ENCODE measurements around the gene RAB36. TPM values are rescaled to one million over a fixed set of nuclear protein-coding genes. Genes with fewer than 3 reads are reported as not detected.

The RAB36 gene
- polyA plus RNA-seq, 1 donor from 2014 or later: 3.2 TPM

DNA sequence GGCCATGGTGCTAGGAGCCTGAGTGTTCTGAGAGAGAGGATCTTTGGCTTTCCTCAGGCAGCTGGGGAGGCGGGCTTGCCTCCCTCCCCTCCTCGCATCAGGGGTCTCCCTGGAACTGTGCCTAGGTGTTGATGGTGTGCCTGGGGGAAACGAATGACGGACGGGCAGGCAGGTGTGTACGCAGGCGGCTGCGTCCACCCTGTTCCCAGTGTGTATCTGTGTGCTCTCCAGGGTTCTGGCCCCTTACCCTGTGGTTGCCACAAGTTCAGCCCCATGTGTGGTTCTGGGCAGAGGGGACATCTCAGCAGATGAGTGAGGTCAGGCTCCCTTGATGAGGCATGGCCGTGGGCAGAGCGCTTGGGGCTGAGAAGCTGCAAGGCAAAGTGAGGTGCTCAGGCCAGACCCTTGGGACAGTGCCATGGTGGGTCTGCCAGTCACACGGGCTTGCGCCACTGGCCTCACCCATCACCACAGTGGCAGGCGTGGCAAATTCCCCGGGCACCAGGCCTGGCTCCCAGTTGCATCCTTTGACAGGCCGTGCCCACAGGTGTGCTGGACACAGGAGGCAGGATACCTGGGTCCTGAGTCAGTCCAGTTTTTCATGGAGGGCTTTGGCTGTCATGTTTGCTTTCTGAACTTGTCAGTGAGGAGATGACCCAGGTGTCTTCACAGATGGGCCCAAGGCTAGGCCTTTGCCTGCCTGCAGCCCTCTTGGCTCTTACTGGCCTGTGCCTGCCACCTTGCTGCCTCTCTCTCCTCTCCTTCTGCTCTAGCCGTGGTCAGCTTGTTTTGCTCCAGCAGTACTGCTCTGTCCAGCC is 47.7 kb upstream of the RAB36 start:
- Histone ChIP-seq H3K9ac (ENCODE audit: low read length) (no peak overlapping the region), H3F3A (ENCODE audit: insufficient read depth, low read length, poor library complexity, severe bottlenecking) (no peaks in the 10 kb centered on the region), H3K4me3 (ENCODE audit: low read length) (no peak overlapping the region), H3K9me2 (ENCODE audit: insufficient read depth, low read length) (no peaks in the 10 kb centered on the region), H3K27me3 (ENCODE audit: insufficient read depth, low read depth, low read length) (no peaks in the 10 kb centered on the region), H4K20me1 (ENCODE audit: insufficient read depth) (no peaks in the 10 kb centered on the region), H3K27ac (ENCODE audit: low read length) (no peak overlapping the region), H3K36me3 (ENCODE audit: insufficient read depth, low read length) (no peaks in the 10 kb centered on the region), H3K9me3 (ENCODE audit: low read length) (no peaks in the 10 kb centered on the region), H3K79me2 (replicated peaks; ENCODE audit: insufficient read depth, low read length) (peaks cover 9% of the 10 kb centered on the region), H3K4me2 (ENCODE audit: low read length) (no peak overlapping the region), H2AFZ (ENCODE audit: low read depth, low read length) (no peak overlapping the region)
- TF ChIP-seq EP300 (conservative IDR thresholded peaks at IDR 0.05; ENCODE audit: poor library complexity, severe bottlenecking) (no peak), POLR2AphosphoS5 (IDR thresholded peaks at IDR 0.05) (no peak), CTCF (IDR thresholded peaks at IDR 0.05; ENCODE audit: poor library complexity, severe bottlenecking) (no peak), TAF1 (IDR thresholded peaks at IDR 0.05; ENCODE audit: low read depth) (no peak), RAD21 (conservative IDR thresholded peaks at IDR 0.05) (no peak)
- TF ChIP-seq, protein P1, sequence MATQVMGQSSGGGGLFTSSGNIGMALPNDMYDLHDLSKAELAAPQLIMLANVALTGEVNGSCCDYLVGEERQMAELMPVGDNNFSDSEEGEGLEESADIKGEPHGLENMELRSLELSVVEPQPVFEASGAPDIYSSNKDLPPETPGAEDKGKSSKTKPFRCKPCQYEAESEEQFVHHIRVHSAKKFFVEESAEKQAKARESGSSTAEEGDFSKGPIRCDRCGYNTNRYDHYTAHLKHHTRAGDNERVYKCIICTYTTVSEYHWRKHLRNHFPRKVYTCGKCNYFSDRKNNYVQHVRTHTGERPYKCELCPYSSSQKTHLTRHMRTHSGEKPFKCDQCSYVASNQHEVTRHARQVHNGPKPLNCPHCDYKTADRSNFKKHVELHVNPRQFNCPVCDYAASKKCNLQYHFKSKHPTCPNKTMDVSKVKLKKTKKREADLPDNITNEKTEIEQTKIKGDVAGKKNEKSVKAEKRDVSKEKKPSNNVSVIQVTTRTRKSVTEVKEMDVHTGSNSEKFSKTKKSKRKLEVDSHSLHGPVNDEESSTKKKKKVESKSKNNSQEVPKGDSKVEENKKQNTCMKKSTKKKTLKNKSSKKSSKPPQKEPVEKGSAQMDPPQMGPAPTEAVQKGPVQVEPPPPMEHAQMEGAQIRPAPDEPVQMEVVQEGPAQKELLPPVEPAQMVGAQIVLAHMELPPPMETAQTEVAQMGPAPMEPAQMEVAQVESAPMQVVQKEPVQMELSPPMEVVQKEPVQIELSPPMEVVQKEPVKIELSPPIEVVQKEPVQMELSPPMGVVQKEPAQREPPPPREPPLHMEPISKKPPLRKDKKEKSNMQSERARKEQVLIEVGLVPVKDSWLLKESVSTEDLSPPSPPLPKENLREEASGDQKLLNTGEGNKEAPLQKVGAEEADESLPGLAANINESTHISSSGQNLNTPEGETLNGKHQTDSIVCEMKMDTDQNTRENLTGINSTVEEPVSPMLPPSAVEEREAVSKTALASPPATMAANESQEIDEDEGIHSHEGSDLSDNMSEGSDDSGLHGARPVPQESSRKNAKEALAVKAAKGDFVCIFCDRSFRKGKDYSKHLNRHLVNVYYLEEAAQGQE (IDR thresholded peaks at IDR 0.05; ENCODE audit: borderline replicate concordance): no peak

DNA sequence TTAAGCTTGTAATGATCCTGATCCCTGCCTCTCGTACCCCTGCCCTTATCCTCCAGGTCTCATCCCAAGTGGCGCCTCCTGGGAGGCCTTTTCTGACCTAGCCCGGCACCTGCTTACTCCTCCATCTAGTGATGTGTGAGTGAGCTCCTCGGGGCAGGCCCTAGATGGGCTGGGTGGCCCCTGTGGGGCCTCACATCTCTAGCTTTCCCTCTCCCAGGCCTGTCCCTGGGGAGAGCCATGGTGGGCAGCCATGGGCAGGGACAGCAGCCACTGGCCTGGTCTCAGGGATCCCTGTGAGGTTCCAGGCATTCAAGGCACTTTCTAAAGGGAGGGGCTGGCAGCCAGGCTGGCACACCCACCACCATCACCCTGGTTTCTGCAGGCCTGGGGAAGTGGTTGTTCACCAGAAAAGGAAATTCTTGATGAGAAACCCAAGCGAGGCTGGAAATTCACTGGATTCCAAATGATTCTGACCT is 47.0 kb upstream of the RAB36 start:
- Histone ChIP-seq H4K20me1 (ENCODE audit: insufficient read depth) (no peaks in the 10 kb centered on the region), H3K4me3 (ENCODE audit: low read length) (no peak overlapping the region), H3K79me2 (replicated peaks; ENCODE audit: insufficient read depth, low read length) (peaks cover 9% of the 10 kb centered on the region), H3K9ac (ENCODE audit: low read length) (no peak overlapping the region), H3F3A (ENCODE audit: insufficient read depth, low read length, poor library complexity, severe bottlenecking) (no peaks in the 10 kb centered on the region), H3K9me3 (ENCODE audit: low read length) (no peaks in the 10 kb centered on the region), H2AFZ (ENCODE audit: low read depth, low read length) (no peak overlapping the region), H3K27me3 (ENCODE audit: insufficient read depth, low read depth, low read length) (no peaks in the 10 kb centered on the region), H3K4me2 (ENCODE audit: low read length) (no peak overlapping the region), H3K36me3 (ENCODE audit: insufficient read depth, low read length) (no peaks in the 10 kb centered on the region), H3K27ac (ENCODE audit: low read length) (no peak overlapping the region), H3K9me2 (ENCODE audit: insufficient read depth, low read length) (no peaks in the 10 kb centered on the region)
- TF ChIP-seq EZH2 (IDR thresholded peaks at IDR 0.05; ENCODE audit: borderline replicate concordance, insufficient read depth, low read length, poor library complexity, severe bottlenecking): no peak
- TF ChIP-seq MXI1 (conservative IDR thresholded peaks at IDR 0.05; ENCODE audit: poor library complexity, severe bottlenecking): no peak
- no peak for TF ChIP-seq SMC3 (conservative IDR thresholded peaks at IDR 0.05; ENCODE audit: poor library complexity)
- TF ChIP-seq, protein P1 (IDR thresholded peaks at IDR 0.05; ENCODE audit: borderline replicate concordance): no peak
- no peak for TF ChIP-seq TAF1 (IDR thresholded peaks at IDR 0.05; ENCODE audit: low read depth)
- TF ChIP-seq POLR2AphosphoS5 (IDR thresholded peaks at IDR 0.05): no peak
- TF ChIP-seq EP300 (conservative IDR thresholded peaks at IDR 0.05; ENCODE audit: poor library complexity, severe bottlenecking): no peak
- no peak for TF ChIP-seq RAD21 (conservative IDR thresholded peaks at IDR 0.05)
- no peak for TF ChIP-seq CTCF (IDR thresholded peaks at IDR 0.05; ENCODE audit: poor library complexity, severe bottlenecking)

Data from neural cell (in vitro differentiated cells).